OCI-LY3 (cell line): ENCODE measurements around the gene KEAP1.
"Not testable (repeated sequence)": the region's sequence is repeated elsewhere in the genome, so short reads cannot be mapped to it uniquely, and the experiment has no call there.

ENCODE experiments used
- H2AFZ ChIP-seq: fragments of 200-600, 300-600 bp; shearing (Covaris generic); 2 replicates; pipeline ENCODE4 v1.6.0; 2014; ENCODE audit warnings: antibody characterized with exemption, low read depth, low read length
- H3K27ac ChIP-seq: fragments of 200-600, 300-600 bp; sonication (generic); 2 replicates; pipeline ENCODE4 v1.5.1; 2014; ENCODE audit warnings: mild to moderate bottlenecking, low read length, moderate library complexity, mixed read lengths
- H3K27me3 ChIP-seq: fragments of 200-600, 300-600 bp; sonication (generic); 2 replicates; pipeline ENCODE4 v1.6.1; 2014; ENCODE audit warnings: low read depth, low read length, mixed read lengths
- H3K36me3 ChIP-seq: fragments of 200-600, 300-600 bp; sonication (generic); replicated peaks from 2 replicates; pipeline ENCODE3; 2014; ENCODE audit warnings: low read depth, low read length, mixed read lengths
- H3K4me1 ChIP-seq: fragments of 300-600, 200-600 bp; sonication (generic); 2 replicates; pipeline ENCODE4 v1.6.1; 2014; ENCODE audit warnings: low read length, mixed read lengths
- H3K4me2 ChIP-seq: fragments of 200-600, 300-600 bp; sonication (generic); 2 replicates; pipeline ENCODE4 v1.6.1; 2014; ENCODE audit warnings: low read length, mixed read lengths
- H3K4me3 ChIP-seq: fragments of 300-600, 200-600 bp; sonication (generic); 2 replicates; pipeline ENCODE4 v1.5.1; 2014; ENCODE audit warnings: antibody characterized with exemption, mild to moderate bottlenecking, low read length, moderate library complexity
- H3K79me2 ChIP-seq: fragments of 300-600, 200-600 bp; shearing (Covaris generic); 2 replicates; pipeline ENCODE4 v1.6.1; 2014; ENCODE audit warnings: mild to moderate bottlenecking, low read length, mixed read lengths
- H3K9ac ChIP-seq: fragments of 300-600, 200-600 bp; shearing (Covaris generic); 2 replicates; pipeline ENCODE4 v1.6.0; 2014; ENCODE audit warnings: mild to moderate bottlenecking, low read length, moderate library complexity
- H3K9me3 ChIP-seq: fragments of 200-600, 300-600 bp; shearing (Covaris generic); 2 replicates; pipeline ENCODE4 v1.6.1; 2014; ENCODE audit warnings: low read length, mixed read lengths; ENCODE audit not compliant: insufficient read depth
- H4K20me1 ChIP-seq: fragments of 200-600, 300-600 bp; sonication (generic); 2 replicates; pipeline ENCODE4 v1.6.1; 2016; ENCODE audit warnings: low read length, mixed read lengths; ENCODE audit not compliant: insufficient read depth
- CTCF ChIP-seq: fragments of 200-600, 300-600 bp; sonication (generic); IDR thresholded peaks from 2 replicates; pipeline ENCODE4 v1.5.1; 2014; ENCODE audit warnings: antibody characterized with exemption, low read length, low read depth
- EZH2phosphoT487 ChIP-seq: fragments of 200-600 bp; shearing (Covaris generic); IDR thresholded peaks from 2 replicates; pipeline ENCODE4 v1.6.1; 2018; ENCODE audit warnings: antibody characterized with exemption, mixed run types, low read depth

KEAP1 gene

DNA sequence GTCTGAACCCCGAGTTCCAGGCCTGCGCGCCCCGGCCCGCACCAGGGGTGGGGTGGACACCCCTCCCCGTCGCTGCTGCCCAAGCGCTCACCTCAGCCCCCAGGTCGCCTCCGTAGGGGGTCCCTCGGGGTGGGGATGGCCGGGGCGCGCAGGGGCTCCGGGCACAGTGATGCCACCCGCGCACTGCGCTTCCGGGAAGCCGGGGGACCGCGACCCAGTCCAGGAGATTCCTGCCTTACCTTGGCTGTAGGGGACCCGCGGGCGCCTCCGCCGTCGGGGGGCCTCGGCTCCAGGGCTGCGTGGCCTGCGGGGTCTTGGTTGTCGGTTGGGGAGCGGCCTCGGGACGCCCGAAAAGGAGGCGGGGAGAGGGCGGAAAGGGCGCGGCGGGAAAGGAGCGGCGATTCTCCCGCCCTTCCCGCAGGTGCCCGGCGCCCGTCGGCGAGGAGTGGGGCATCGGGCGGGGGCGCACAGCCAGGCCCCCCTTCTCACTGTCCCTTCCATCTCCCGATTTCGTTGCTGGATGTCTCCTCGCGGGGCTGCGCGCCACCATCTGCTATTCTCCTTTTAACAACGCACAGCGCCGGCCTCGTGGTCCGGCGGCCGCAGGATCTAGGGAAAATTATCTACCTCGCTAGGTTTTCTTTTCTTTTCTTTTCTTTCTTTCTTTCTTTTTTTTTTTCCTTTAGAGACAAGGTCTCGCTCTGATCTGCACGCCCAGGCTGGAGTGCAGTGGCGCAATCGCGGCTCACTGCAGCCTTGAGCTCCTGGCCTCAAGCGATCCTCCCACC is at the start of gene KEAP1:
Gene KEAP1 (minus strand): TSS at position 355 of the 788 bp plus-strand sequence. CDS start 3,323 bp downstream, outside the sequence.
- Histone ChIP-seq H3K9me3 (no peaks in the 10 kb centered on the region), H3K4me3 (peak within 1 kb of the TSS; percentile 85), H3K36me3 (peaks cover 22% of the 10 kb centered on the region), H3K27ac (peak within 1 kb of the TSS; percentile 84), H4K20me1 (peaks cover 9% of the 10 kb centered on the region; the same call in 1 of the 2 replicates), H2AFZ (peak within 1 kb of the TSS; percentile 74), H3K27me3 (no peaks in the 10 kb centered on the region), H3K4me2 (peak within 1 kb of the TSS; percentile 97), H3K9ac (peak within 1 kb of the TSS; percentile 97), H3K4me1 (peaks cover 12% of the 10 kb centered on the region), H3K79me2 (peaks cover 53% of the 10 kb centered on the region)
- TF ChIP-seq EZH2phosphoT487 (no peak), CTCF (peak; percentile 8; the same call in 1 of the 2 replicates)

DNA sequence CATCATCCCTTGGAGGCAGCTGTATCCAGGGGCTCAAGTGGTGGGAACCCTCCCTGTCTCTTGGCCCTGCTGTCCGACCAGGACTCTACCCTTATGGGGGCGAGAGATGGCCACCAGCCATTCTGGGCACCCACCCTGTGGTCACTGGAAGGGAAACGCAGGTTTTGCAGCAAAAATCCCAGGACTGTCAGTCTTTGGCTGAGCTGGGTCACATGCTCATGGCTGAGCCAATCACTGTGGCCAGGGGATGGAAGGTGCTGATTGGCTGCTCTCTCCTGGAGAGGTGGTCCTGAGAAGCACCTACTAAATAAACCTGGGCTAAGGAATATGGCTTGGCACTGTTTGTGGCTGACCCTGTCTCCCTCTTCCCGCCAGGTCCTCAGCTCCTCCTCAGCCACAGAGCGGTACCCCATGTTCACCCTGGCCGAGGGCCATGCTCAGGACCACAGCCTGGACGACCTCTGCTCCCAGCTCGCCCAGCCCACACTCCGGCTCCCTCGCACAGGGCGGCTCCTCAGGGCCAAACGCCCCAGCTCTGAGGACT is 49.4 kb upstream of the KEAP1 start:
- Histone ChIP-seq H3K4me3 (no peak overlapping the region), H4K20me1 (no peaks in the 10 kb centered on the region), H3K9ac (no peak overlapping the region), H3K4me1 (0 out of 2 replicates have a peak, but pooled peaks cover 4% of the 10 kb centered on the region), H2AFZ (no peak overlapping the region), H3K79me2 (no peaks in the 10 kb centered on the region), H3K4me2 (no peak overlapping the region), H3K27ac (no peak overlapping the region), H3K27me3 (no peaks in the 10 kb centered on the region), H3K36me3 (peaks cover 60% of the 10 kb centered on the region), H3K9me3 (no peaks in the 10 kb centered on the region)
- TF ChIP-seq EZH2phosphoT487: no peak
- TF ChIP-seq CTCF: no peak

DNA sequence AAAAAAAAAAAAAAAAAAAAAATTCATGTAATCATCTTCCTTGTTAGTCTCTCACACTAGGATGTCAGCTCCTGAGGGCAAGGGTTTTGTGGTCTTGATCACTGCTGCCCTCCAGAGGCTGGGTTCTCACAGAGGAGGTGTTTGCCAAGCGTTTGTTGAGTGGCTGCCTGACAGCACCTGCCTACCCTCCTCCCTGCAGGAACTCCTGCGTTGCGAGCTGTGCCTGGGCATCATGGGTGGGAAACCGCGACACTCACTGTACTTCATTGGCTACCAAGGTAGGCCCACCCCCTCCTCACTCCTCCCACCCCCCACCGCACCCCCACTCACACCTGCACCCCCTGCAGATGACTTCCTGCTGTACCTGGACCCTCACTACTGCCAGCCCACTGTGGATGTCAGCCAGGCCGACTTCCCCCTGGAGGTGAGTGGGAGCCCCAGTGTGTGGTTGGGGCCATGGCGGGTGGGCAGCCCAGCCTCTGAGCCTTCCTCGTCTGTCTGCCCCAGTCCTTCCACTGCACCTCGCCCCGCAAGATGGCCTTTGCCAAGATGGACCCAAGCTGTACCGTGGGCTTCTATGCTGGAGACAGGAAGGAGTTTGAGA is 48.6 kb upstream of the KEAP1 start:
- H3K4me2 ChIP-seq: no peak overlapping the region
- no peak overlapping the region for H3K27ac ChIP-seq
- TF ChIP-seq CTCF (peak; percentile 36), EZH2phosphoT487 (no peak)
- H2AFZ ChIP-seq: no peak overlapping the region
- peaks cover 57% of the 10 kb centered on the region for H3K36me3 ChIP-seq
- H3K9ac ChIP-seq: no peak overlapping the region
- no peaks in the 10 kb centered on the region for H3K27me3 ChIP-seq
- no peaks in the 10 kb centered on the region for H4K20me1 ChIP-seq
- H3K4me3 ChIP-seq: no peak overlapping the region
- no peaks in the 10 kb centered on the region for H3K9me3 ChIP-seq
- no peaks in the 10 kb centered on the region for H3K79me2 ChIP-seq
- 0 out of 2 replicates have a peak, but pooled peaks cover 4% of the 10 kb centered on the region for H3K4me1 ChIP-seq

DNA sequence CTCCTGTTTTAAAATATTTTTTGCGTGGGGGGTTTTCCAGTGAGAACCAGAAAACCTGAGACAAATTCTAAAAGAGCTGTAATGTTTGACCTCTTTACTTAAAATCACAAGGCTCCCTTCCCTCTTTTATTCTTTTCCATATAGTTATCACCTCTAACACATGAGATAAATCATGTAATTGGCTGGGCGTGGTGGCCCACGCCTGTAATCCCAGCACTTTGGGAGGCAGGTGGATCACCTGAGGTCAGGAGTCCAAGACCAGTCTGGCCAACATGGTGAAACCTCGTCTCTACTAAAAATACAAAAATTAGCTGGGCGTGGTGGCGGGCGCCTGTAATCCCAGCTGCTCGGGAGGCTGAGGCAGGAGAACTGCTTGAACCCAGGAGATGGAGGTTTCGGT is 47.9 kb upstream of the KEAP1 start:
- H3K36me3 ChIP-seq: peaks cover 52% of the 10 kb centered on the region
- H4K20me1 ChIP-seq, H3K4me2 ChIP-seq, H3K27ac ChIP-seq, H3K79me2 ChIP-seq, H3K4me1 ChIP-seq, H3K9ac ChIP-seq, H3K9me3 ChIP-seq, H2AFZ ChIP-seq, H3K27me3 ChIP-seq, H3K4me3 ChIP-seq: not testable (repeated sequence)
